GM21529 (cell line): ENCODE results near the gene CLDN20.
"Not testable (repeated sequence)": the region's sequence is repeated elsewhere in the genome, so short reads cannot be mapped to it uniquely, and the experiment has no call there.

Experiments used
- ATAC-seq: cut with Tn5 transposase; IDR thresholded peaks from one replicate; pipeline ENCODE4 v1.9.1; 2021; ENCODE audit not compliant: unreplicated experiment

Gene CLDN20, protein sequence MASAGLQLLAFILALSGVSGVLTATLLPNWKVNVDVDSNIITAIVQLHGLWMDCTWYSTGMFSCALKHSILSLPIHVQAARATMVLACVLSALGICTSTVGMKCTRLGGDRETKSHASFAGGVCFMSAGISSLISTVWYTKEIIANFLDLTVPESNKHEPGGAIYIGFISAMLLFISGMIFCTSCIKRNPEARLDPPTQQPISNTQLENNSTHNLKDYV

DNA sequence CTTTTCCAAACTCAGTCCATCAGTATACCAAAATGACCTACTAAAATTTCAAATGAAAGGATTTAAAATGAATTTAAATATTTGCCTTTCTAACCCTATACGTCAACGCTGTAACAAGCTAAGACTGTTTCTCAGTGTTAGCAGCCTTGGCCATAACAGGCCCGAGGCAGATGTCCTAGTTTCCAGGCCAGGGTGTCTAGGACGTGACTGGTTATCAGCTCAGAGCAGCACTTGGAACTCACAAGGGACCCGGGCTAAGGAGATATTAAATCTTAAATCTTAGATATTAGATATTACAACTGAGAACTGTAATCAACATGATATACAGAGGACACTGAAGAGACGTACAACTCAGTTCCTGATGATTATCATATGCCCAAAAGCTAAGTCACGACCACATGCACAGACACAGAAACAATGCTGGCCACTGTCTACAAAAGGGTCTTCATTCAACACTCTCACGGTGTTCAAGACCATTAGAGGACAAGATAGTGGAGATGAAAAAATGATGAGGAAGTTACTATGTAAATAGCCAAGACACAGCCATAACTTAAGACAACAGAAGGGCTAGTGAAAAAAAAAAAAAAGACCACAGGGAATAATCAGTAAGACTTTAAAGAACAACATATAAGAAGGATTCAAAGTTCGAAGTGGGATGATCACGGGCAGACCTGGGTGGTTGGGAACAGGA lies at the start of gene CLDN20:
Gene CLDN20, plus strand, starts transcription at position 641 of the 691 bp plus-strand sequence. CDS start 11,707 bp downstream, outside the sequence.
- ATAC-seq, result no peak

- ATAC-seq, result no peak
Observed at GRCh38 chr6:155215906-155216305, 47.9 kb upstream of the CLDN20 start.

- ATAC-seq, result no peak
Observed at GRCh38 chr6:155216312-155217046, 47.3 kb upstream of the CLDN20 start.

GRCh38 chr6:155218711-155219110 lies 45.1 kb upstream of the CLDN20 start:
- ATAC-seq, result not testable (repeated sequence)

- ATAC-seq, result no peak
Observed at GRCh38 chr6:155219299-155219698, 44.5 kb upstream of the CLDN20 start.

DNA sequence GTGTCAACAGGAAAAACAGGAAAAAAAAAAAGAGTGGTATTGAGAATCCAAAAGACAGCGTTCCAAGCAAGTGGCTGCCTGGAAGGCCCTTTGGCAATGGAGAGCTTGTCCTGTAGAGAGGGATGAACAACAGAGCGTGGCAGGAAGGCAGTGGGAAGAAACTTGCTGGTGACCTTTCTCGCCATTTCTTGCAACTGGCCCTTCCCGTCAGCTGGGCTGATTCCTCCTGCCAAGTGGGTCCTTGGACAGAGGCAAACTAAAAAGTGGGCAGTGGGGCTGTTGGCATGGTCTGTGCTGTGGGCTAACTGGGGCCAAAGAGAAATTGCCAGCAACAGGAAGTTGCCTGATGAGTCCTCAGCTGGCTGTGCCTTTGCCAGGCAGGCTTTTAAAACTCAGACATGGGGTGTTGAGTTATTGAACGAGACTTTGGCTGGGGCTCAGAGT lies 43.9 kb upstream of the CLDN20 start:
- no peak for ATAC-seq

GRCh38 chr6:155221086-155221485 lies 42.7 kb upstream of the CLDN20 start:
- no peak for ATAC-seq

DNA sequence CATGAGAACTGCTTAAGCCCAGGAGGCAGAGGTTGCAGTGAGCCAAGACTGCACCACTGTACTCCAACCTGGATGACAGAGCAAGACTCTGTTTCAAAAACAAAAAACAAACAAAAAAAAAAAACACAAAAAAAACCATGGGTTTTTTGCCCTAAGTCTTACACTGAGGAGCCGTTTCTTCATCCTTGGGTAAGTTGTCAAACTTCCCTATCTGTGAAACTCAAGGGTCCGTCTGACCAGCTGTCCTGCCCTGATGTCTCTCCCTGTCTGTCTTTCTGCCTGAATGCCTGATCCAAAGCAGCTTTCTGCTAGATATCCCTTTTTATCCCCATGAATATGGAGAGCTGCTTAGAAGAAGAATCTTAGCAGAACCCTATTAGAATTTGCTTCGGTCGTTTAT lies 41.3 kb upstream of the CLDN20 start:
- no peak for ATAC-seq

DNA sequence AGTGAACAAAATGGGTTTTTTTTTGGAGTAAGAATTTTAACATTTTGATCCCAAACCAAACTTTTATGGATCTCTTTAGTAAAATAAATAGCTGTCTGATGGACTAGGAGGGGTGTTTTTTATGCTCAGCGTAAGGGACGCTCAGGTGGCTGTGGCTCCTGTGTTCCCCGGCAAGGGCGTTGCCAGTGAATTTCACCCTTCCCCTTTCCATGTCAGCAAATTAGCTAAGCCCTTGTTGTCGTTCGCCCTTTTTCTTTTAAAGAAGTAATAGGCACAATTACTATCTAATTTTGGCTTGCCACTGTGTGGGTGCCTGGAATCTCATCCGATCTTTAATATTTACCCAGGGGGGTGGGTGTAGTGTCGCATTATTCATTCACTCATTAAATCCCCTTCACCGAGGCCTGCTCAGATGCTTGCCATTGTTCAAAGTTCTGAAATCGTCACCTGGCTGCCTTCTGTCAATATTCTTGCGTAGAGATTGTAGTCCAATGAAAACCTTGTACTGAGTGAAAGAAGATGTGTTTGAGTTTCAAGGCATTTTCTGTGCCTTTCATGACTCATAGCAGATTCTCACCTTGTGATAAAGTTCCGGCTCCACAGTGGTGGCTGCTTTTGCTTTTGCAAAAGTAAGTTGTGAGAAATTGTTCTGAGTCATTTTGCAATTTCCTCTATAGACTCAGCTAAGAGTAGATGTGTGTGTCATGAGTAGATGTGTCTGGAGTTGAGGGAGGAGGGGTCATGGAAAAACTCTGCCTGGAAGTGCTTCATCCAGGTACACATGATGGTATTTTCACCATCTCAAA lies 40.0 kb upstream of the CLDN20 start:
- peak; percentile 97 for ATAC-seq

DNA sequence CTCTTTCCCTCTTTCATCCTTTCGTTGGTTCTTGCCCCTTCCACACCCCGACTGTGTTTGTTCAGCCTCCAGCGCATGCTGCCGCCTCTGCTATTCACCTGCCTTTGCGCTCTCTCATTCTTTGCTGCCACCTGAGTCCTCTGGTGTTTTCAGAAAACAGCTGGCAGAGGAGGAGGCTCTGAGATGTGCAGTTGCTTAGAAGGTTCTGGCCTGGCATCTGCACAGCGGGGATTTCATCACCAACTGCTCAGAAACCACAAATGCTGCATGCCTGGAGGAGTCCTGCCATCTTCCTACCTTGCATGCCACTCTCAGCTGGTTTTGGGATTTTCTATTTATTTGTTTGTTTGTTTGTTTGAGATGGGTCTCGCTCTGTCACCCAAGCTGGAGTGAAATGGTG lies 39.2 kb upstream of the CLDN20 start:
- no peak for ATAC-seq

DNA sequence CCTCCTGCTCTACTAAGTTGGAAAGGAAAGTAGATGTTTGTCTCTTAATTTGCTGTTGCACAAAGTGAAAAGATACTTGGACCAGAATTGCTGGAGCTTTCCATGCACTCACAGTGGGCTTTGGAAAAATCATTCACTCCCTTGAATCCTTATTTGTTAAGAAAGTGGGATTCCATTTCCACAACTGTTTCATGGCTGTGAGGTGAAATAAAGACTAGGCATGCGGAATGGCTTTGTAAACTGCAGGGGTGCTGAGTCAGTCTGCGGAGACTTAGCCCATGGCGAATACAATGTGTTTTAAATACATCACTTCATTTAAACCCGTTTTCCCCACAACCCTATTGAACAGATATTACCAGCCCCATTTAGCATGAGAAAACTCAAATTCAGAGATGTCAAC lies 36.8 kb upstream of the CLDN20 start:
- no peak for ATAC-seq

- no peak for ATAC-seq
Observed at GRCh38 chr6:155228546-155229166, 35.2 kb upstream of the CLDN20 start.

- ATAC-seq, result not testable (repeated sequence)
Observed at GRCh38 chr6:155230975-155231374, 32.8 kb upstream of the CLDN20 start.

- ATAC-seq, result no peak
Observed at GRCh38 chr6:155232848-155233247, 31.0 kb upstream of the CLDN20 start.

DNA sequence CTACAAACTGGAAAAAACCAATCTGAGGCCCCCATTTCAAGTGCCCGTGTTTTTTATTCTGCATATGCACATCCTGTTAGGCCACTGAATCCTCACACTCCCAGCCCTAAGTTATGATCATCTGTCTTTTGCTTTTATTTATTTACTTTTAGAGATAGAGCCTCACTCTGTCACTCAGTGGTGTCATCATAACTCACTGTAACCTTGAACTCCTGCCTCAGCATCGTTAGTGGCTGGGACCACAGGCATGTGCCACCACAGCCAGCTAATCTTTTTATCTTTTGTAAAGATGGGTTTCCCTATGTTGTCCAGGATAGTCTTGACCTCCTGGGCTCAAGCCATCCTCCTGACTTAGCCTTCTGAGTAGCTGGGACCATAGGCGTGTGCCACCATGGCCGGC lies 29.6 kb upstream of the CLDN20 start:
- ATAC-seq, result no peak

DNA sequence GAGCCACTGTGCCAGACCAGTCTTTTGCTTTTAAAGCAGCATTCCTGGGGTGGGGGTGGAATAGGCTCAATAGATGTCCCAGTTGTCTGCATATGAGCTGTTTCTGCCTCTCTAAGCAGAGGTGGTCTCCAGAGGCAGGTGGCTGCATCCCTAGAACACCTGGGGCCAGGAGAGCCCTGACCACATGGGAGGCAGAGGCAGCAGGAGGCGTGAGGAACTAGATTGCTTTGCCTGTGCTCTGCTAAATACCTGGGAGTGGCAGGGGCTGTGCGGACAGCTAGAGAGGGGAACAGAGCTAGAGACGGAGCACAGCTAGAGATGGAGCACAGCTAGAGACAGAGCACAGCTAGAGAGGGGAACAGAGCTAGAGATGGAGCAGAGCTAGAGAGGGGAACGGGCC lies 29.1 kb upstream of the CLDN20 start:
- ATAC-seq, result no peak

GRCh38 chr6:155235087-155235486 lies 28.7 kb upstream of the CLDN20 start:
- ATAC-seq, result no peak

GRCh38 chr6:155237613-155238012 lies 26.2 kb upstream of the CLDN20 start:
- no peak for ATAC-seq

GRCh38 chr6:155240905-155241600 lies 22.8 kb upstream of the CLDN20 start:
- no peak for ATAC-seq

DNA sequence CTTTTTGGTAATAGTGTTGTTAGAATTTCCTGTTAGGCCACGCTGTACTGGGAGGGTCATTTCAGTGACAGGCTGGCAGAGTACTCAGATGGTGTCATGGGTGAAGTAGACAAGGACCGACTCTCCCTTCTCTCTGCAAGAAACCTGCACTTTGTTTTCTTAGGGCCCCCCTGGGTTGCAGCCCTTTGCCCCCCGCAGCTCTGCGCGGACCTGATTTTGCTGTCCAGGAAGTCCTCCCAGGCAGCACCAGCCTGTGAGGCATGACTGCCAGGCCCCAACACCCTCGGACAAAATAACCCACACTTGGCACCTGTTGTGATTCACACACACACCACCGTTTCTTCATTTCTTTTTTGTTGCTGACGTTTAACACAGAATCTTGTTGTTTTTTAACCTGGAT lies 21.8 kb upstream of the CLDN20 start:
- ATAC-seq, result no peak
